ENCODE results near the gene ZNF672.
"Not testable (repeated sequence)": the region's sequence is repeated elsewhere in the genome, so short reads cannot be mapped to it uniquely, and the experiment has no call there.

Gene ZNF672

DNA sequence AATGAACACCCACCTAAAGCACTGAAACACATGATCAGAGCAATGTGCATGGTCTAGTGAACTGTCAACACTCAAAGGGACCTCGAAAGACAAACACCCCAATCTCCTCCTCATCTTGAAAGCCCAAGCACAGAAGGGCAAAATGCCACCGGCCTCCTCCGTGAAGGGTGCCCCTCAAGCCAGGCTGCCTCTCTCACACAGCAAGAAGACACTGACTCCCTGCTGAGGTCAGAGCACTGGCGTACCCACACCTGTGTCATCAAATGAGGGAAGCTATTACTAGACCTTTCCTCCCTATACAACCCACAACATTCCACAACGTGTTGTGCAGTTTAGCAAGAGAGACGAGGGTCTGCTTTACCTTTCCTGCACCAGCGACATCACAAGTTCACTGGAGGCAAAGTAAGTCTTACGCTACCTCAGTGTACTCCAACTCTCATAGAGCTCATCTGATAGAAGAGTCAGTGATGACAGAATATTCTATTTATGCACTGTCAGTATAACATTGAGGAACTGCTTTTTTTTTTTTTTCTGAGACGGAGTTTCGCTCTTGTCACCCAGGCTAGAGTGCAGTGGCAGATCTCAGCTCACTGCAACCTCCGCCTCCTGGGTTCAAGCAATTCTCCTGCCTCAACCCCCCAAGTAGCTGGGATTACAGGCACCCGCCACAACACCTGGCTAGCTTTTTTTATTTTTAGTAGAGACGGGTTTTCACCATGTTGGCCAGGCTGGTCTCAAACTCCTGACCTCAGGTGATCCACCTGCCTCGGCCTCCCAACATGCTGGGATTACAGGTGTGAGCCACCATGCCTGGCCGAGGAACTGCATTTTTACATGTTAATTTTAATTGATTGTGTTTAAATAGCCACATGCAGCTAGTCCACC lies 15.6 kb upstream of the ZNF672 start:
- Histone ChIP-seq H3K27ac (ENCODE audit: low read length) (no peak overlapping the region), H3K9ac (ENCODE audit: low read length in 2 of 2) (no peak overlapping the region)

DNA sequence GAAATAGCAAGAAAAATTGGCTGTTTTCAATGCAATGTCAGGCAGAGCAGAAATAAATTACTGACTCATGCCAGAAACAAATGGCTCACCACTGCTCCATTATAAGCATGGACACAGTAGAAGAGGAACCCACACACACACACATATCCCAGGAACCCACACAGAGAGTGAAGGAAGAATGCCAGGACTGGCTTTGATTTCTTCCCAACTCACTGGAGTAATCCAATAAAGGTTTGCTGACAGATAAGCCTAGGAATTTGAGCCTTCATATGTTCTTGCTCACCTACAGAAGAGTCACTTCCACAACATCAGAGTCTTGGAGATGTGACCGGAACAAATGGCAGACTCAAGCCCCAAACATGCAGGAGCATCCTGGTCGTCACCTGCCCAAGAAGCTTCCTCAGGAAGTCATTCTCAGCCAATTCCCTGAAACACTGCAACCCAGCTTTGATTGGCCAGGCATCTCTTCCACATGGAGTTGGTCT lies 14.5 kb upstream of the ZNF672 start:
- Histone ChIP-seq H3K9ac (ENCODE audit: low read length in 2 of 2) (peak overlapping the region in 1 of 2 donors; percentile 36), H3K27me3 (ENCODE audit: control insufficient read depth in 1 of 2, insufficient read depth in 2 of 2, low read length in 2 of 2) (no peaks in the 10 kb centered on the region), H3K27ac (ENCODE audit: low read length) (no peak overlapping the region), H3K9me3 (ENCODE audit: control insufficient read depth in 2 of 2, low read length in 2 of 2) (no peaks in the 10 kb centered on the region), H3K36me3 (ENCODE audit: control insufficient read depth in 2 of 2, insufficient read depth in 2 of 2, low read length in 2 of 2) (peaks cover 8 to 22% of the 10 kb centered on the region in 2 donors), H3K4me3 (ENCODE audit: low read length in 2 of 2) (peak overlapping the region; percentile 33 to 96), H3K4me1 (ENCODE audit: control insufficient read depth, insufficient read depth, low read length) (peaks cover 64% of the 10 kb centered on the region)

More for the DNA sequence above, 15.6 kb upstream of the ZNF672 start:
- H3K9me3 ChIP-seq (ENCODE audit: control insufficient read depth in 2 of 2, low read length in 2 of 2), result no peaks in the 10 kb centered on the region
- peaks cover 64% of the 10 kb centered on the region for H3K4me1 ChIP-seq (ENCODE audit: control insufficient read depth, insufficient read depth, low read length)
- no peaks in the 10 kb centered on the region for H3K27me3 ChIP-seq (ENCODE audit: control insufficient read depth in 1 of 2, insufficient read depth in 2 of 2, low read length in 2 of 2)
- peaks cover 8 to 22% of the 10 kb centered on the region in 2 donors for H3K36me3 ChIP-seq (ENCODE audit: control insufficient read depth in 2 of 2, insufficient read depth in 2 of 2, low read length in 2 of 2)
- peak overlapping the region in 1 of 2 donors; percentile 49 for H3K4me3 ChIP-seq (ENCODE audit: low read length in 2 of 2)

DNA sequence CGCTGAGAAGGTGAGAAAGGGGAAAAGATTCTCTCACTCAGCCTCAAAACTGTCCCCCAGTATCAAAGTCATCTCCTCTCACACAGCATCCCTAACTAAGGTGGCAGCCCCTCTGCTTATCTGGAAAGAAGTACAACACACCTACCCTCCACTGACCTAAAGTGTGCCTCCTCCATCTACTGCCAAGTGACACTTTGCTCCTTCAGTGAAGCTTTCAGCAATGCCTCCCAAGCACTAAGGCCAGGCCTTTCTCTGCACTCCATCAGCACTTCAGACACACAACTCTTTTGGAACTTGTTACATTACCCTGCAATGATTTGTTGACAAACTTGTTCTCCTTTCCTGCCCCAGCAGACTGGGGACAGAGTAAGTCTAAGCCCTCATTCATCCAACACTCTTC lies 13.7 kb upstream of the ZNF672 start:
- Histone ChIP-seq H3K9me3 (ENCODE audit: control insufficient read depth in 2 of 2, low read length in 2 of 2) (no peaks in the 10 kb centered on the region), H3K27me3 (ENCODE audit: control insufficient read depth in 1 of 2, insufficient read depth in 2 of 2, low read length in 2 of 2) (no peaks in the 10 kb centered on the region), H3K4me1 (ENCODE audit: control insufficient read depth, insufficient read depth, low read length) (peaks cover 59% of the 10 kb centered on the region), H3K36me3 (ENCODE audit: control insufficient read depth in 2 of 2, insufficient read depth in 2 of 2, low read length in 2 of 2) (peaks cover 8 to 22% of the 10 kb centered on the region in 2 donors), H3K4me3 (ENCODE audit: low read length in 2 of 2) (peak overlapping the region; percentile 96 to 97), H3K9ac (ENCODE audit: low read length in 2 of 2) (peak overlapping the region; percentile 51 to 95), H3K27ac (ENCODE audit: low read length) (no peak overlapping the region)

DNA sequence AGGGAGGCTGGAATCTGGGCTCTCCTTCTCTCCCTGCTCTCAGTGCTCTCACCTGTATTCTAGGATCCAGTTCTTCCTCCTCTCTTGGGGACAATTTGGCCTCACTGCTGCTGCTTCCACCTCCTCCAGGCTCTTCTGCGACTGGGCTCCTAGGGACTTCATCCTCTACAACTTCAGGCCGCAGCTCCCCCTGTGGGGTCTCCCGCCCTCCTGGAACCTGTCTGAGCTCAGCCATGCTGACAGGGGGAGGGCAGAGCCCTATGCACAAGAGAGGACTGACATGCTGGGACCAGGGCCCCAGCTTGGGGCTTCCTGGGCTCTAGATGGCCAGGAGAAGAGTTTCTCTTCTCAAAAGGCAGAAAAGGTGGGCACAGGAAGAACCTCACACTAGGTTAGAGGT lies 13.3 kb upstream of the ZNF672 start:
- H3K4me3 ChIP-seq (ENCODE audit: low read length in 2 of 2), result peak overlapping the region; percentile 96 to 97
- H3K27me3 ChIP-seq (ENCODE audit: control insufficient read depth in 1 of 2, insufficient read depth in 2 of 2, low read length in 2 of 2), result no peaks in the 10 kb centered on the region
- no peaks in the 10 kb centered on the region for H3K9me3 ChIP-seq (ENCODE audit: control insufficient read depth in 2 of 2, low read length in 2 of 2)
- H3K27ac ChIP-seq (ENCODE audit: low read length), result no peak overlapping the region
- H3K36me3 ChIP-seq (ENCODE audit: control insufficient read depth in 2 of 2, insufficient read depth in 2 of 2, low read length in 2 of 2), result peaks cover 8 to 22% of the 10 kb centered on the region in 2 donors
- peak overlapping the region; percentile 95 to 97 for H3K9ac ChIP-seq (ENCODE audit: low read length in 2 of 2)
- peaks cover 59% of the 10 kb centered on the region for H3K4me1 ChIP-seq (ENCODE audit: control insufficient read depth, insufficient read depth, low read length)

DNA sequence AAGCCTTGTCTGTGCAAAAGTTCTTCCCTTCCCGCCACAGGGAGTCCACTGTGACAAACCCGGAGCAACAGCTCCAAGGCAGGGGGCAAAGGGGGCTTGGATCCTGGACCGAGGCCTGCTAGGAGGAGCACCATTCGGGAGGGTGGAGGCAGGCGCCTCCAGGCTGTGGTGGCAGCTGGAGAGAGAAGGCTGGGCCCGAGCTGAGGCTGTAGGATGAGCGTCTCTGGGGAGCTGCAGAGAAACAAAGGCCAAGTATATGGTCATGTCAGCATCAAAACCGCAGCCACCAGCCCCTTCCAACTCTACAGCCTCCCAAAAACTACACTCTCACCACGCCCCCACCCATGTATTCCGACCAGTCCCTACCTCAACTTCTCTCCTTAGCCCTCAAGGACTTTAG lies 12.9 kb upstream of the ZNF672 start:
- Histone ChIP-seq H3K36me3 (ENCODE audit: control insufficient read depth in 2 of 2, insufficient read depth in 2 of 2, low read length in 2 of 2) (peaks cover 6 to 20% of the 10 kb centered on the region in 2 donors), H3K9me3 (ENCODE audit: control insufficient read depth in 2 of 2, low read length in 2 of 2) (no peaks in the 10 kb centered on the region), H3K27me3 (ENCODE audit: control insufficient read depth in 1 of 2, insufficient read depth in 2 of 2, low read length in 2 of 2) (no peaks in the 10 kb centered on the region), H3K27ac (ENCODE audit: low read length) (peak overlapping the region; percentile 95), H3K4me3 (ENCODE audit: low read length in 2 of 2) (peak overlapping the region; percentile 96 to 97), H3K4me1 (ENCODE audit: control insufficient read depth, insufficient read depth, low read length) (peaks cover 57% of the 10 kb centered on the region), H3K9ac (ENCODE audit: low read length in 2 of 2) (peak overlapping the region; percentile 95 to 97)

DNA sequence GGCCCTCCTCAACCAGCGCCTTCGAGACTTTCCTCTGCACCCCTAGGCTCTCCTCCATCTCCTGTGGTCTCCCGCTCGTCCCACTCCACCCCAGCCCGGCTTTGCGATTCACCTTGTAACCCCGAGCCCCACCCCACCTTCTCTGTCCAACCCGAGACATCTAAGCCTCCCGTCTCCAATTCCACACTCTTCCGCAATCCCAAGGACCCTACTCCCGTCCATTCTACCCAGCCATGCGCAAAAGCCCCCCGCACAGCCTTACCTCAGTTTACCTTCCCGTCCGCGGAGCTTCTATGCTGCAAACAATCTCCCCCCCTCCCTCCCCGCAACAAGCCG lies 12.5 kb upstream of the ZNF672 start:
- Histone ChIP-seq H3K36me3 (ENCODE audit: control insufficient read depth in 2 of 2, insufficient read depth in 2 of 2, low read length in 2 of 2) (peaks cover 5 to 16% of the 10 kb centered on the region in 2 donors), H3K4me3 (ENCODE audit: low read length in 2 of 2) (peak overlapping the region; percentile 96 to 97), H3K4me1 (ENCODE audit: control insufficient read depth, insufficient read depth, low read length) (peaks cover 54% of the 10 kb centered on the region), H3K9me3 (ENCODE audit: control insufficient read depth in 2 of 2, low read length in 2 of 2) (no peaks in the 10 kb centered on the region), H3K27me3 (ENCODE audit: control insufficient read depth in 1 of 2, insufficient read depth in 2 of 2, low read length in 2 of 2) (no peaks in the 10 kb centered on the region), H3K9ac (ENCODE audit: low read length in 2 of 2) (peak overlapping the region; percentile 95 to 97), H3K27ac (ENCODE audit: low read length) (peak overlapping the region; percentile 95)

DNA sequence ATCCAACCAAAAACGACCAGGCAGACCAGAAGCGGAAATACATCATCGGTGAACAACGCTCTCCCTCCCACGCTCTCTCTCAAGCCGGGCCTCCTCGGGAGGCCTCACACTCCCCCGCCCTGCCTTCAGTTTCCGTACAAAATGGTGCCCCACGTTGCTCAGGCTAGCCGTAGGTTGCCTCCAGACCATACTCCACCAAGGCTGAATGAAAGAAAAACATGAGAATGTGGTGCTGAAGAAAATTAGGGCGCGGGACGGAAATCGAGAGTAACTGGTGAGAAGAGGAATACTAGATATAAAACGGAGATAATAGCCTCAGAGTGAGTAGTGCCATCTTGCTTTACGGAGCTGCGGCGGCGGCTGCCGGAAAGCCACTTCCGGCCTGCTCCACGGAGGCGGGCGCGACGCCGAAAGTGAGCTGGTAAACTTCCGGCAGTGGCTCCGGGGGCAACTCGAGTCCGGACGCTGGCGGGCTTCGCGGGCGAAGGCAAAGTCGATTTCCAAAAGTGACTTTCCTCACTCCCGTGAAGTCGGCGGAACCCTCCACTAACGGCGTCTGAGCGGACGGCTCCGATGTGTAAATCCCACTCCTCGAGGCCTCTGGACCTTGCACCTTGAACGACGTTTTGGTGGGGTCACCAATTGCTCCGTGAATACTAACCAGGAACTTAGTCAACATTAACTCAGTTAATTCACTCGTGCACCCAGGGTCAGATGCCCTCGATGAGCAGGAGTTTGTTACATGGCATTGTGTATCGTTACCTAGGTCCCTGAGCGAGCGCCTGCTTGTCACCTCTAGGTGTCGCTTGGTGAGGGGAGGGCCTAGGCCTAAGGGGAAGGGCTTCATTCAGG lies 11.9 kb upstream of the ZNF672 start, which contains the start of gene SH3BP5L:
TSS of gene SH3BP5L (minus strand) at position 7 of the 852 bp plus-strand sequence. CDS start 980 bp downstream, outside the sequence.
- Histone ChIP-seq H3K9ac (ENCODE audit: low read length in 2 of 2) (peak within 1 kb of the TSS; percentile 95 to 97), H3K4me1 (ENCODE audit: control insufficient read depth, insufficient read depth, low read length) (peaks cover 48% of the 10 kb centered on the region), H3K27me3 (ENCODE audit: control insufficient read depth in 1 of 2, insufficient read depth in 2 of 2, low read length in 2 of 2) (no peaks in the 10 kb centered on the region), H3K4me3 (ENCODE audit: low read length in 2 of 2) (peak within 1 kb of the TSS; percentile 96 to 97), H3K36me3 (ENCODE audit: control insufficient read depth in 2 of 2, insufficient read depth in 2 of 2, low read length in 2 of 2) (peaks cover 0 to 11% of the 10 kb centered on the region in 2 donors), H3K9me3 (ENCODE audit: control insufficient read depth in 2 of 2, low read length in 2 of 2) (no peaks in the 10 kb centered on the region), H3K27ac (ENCODE audit: low read length) (peak within 1 kb of the TSS; percentile 95)

DNA sequence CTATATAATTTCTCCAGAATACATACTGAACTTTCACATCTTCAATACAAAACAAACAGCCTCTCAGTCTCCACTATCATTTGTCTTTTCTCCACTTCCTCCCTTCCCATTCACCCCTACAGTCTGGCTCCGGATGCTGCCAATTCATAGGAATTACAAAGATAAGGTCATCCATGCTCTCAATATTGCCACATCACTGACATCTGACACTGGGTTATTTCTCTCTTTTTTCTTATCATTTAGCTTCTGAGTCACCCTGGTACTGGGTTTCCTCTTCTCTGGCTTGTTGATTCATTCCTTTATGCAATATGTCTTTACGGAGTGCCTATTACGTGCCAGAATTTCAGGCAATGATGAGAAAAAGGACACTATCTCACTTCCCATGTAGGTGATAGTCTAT lies 9.2 kb upstream of the ZNF672 start:
- Histone ChIP-seq H3K4me1 (ENCODE audit: control insufficient read depth, insufficient read depth, low read length) (peaks cover 24% of the 10 kb centered on the region), H3K4me3 (ENCODE audit: low read length in 2 of 2) (no peak overlapping the region), H3K36me3 (ENCODE audit: control insufficient read depth in 2 of 2, insufficient read depth in 2 of 2, low read length in 2 of 2) (peaks cover 0 to 5% of the 10 kb centered on the region in 2 donors), H3K9me3 (ENCODE audit: control insufficient read depth in 2 of 2, low read length in 2 of 2) (no peaks in the 10 kb centered on the region), H3K27me3 (ENCODE audit: control insufficient read depth in 1 of 2, insufficient read depth in 2 of 2, low read length in 2 of 2) (no peaks in the 10 kb centered on the region), H3K27ac (ENCODE audit: low read length) (no peak overlapping the region), H3K9ac (ENCODE audit: low read length in 2 of 2) (no peak overlapping the region)

DNA sequence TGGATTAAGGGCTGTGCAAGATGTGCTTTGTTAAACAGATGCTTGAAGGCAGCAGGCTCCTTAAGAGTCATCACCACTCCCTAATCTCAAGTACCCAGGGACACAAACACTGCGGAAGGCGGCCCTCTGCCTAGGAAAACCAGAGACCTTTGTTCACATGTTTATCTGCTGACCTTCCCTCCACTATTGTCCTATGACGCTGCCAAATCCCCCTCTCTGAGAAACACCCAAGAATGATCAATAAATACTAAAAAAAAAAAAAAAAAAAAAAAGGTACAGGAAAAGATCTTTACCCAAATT lies 7.4 kb upstream of the ZNF672 start:
- not testable (repeated sequence) for H3K27ac ChIP-seq (ENCODE audit: low read length); H3K27me3 ChIP-seq (ENCODE audit: control insufficient read depth in 1 of 2, insufficient read depth in 2 of 2, low read length in 2 of 2); H3K36me3 ChIP-seq (ENCODE audit: control insufficient read depth in 2 of 2, insufficient read depth in 2 of 2, low read length in 2 of 2); H3K9ac ChIP-seq (ENCODE audit: low read length in 2 of 2); H3K4me1 ChIP-seq (ENCODE audit: control insufficient read depth, insufficient read depth, low read length); H3K4me3 ChIP-seq (ENCODE audit: low read length in 2 of 2); H3K9me3 ChIP-seq (ENCODE audit: control insufficient read depth in 2 of 2, low read length in 2 of 2)

DNA sequence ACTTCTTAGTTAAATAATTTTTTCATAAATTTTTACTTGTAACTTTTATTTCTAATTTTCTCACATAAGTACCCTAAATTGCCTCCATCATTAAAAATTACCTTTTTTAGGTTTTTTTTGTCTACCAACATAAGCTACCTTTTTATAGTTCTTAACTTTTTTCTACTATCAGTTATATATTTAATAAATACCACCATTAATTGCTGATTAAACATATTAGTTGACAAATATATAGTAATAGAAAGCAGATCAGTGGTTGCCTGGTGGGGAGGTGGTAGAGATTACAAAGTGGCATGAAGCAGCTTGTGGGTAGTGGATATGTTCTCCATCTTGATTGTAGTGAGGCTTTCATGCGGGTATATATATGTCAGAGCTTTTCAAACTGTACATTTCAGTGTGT lies 6.2 kb upstream of the ZNF672 start:
- Histone ChIP-seq H3K27ac (ENCODE audit: low read length) (no peak overlapping the region), H3K4me3 (ENCODE audit: low read length in 2 of 2) (no peak overlapping the region)

More for the DNA sequence above, 6.2 kb upstream of the ZNF672 start:
- H3K36me3 ChIP-seq (ENCODE audit: control insufficient read depth in 2 of 2, insufficient read depth in 2 of 2, low read length in 2 of 2), result no peaks in the 10 kb centered on the region
- H3K9me3 ChIP-seq (ENCODE audit: control insufficient read depth in 2 of 2, low read length in 2 of 2), result no peaks in the 10 kb centered on the region
- no peak overlapping the region for H3K9ac ChIP-seq (ENCODE audit: low read length in 2 of 2)
- H3K4me1 ChIP-seq (ENCODE audit: control insufficient read depth, insufficient read depth, low read length), result peaks cover 4% of the 10 kb centered on the region
- H3K27me3 ChIP-seq (ENCODE audit: control insufficient read depth in 1 of 2, insufficient read depth in 2 of 2, low read length in 2 of 2), result no peaks in the 10 kb centered on the region
